HG03571 (cell line): ENCODE results near the gene CUL4A.

ENCODE experiments used
- ATAC-seq: cut with Tn5 transposase; IDR thresholded peaks from one replicate; pipeline ENCODE4 v1.9.1; 2021; ENCODE audit not compliant: unreplicated experiment

CUL4A gene

GRCh38 chr13:113179374-113180230 is 29.8 kb upstream of the CUL4A start:
- ATAC-seq = no peak

- ATAC-seq = no peak
These were observed 27.4 kb upstream of the CUL4A start for GRCh38 chr13:113182046-113182445.

GRCh38 chr13:113183450-113184129 is 25.8 kb upstream of the CUL4A start:
- ATAC-seq = no peak

GRCh38 chr13:113184568-113185440 is 24.6 kb upstream of the CUL4A start:
- ATAC-seq = no peak

GRCh38 chr13:113186061-113186900 is 23.1 kb upstream of the CUL4A start:
- peak; percentile 89 for ATAC-seq

GRCh38 chr13:113187263-113187669 is 22.1 kb upstream of the CUL4A start:
- ATAC-seq = no peak

GRCh38 chr13:113187883-113188665 is 21.3 kb upstream of the CUL4A start:
- no peak for ATAC-seq

GRCh38 chr13:113190181-113190580 is 19.2 kb upstream of the CUL4A start:
- ATAC-seq = no peak

- no peak for ATAC-seq
These were observed 17.1 kb upstream of the CUL4A start for GRCh38 chr13:113192279-113192678.

GRCh38 chr13:113192902-113193301 is 16.5 kb upstream of the CUL4A start:
- ATAC-seq = no peak

- no peak for ATAC-seq
These were observed 14.1 kb upstream of the CUL4A start for GRCh38 chr13:113195360-113195759.

GRCh38 chr13:113196970-113197737 is 12.3 kb upstream of the CUL4A start:
- no peak for ATAC-seq

- no peak for ATAC-seq
These were observed 7.6 kb upstream of the CUL4A start for GRCh38 chr13:113201815-113202214.

- ATAC-seq = no peak
These were observed 6.5 kb upstream of the CUL4A start for GRCh38 chr13:113202912-113203311.

- ATAC-seq = no peak
These were observed 5.7 kb upstream of the CUL4A start for GRCh38 chr13:113203507-113204377.

- ATAC-seq = no peak
These were observed 5.1 kb upstream of the CUL4A start for GRCh38 chr13:113204378-113204734.

- no peak for ATAC-seq
These were observed 3.9 kb upstream of the CUL4A start for GRCh38 chr13:113205428-113205931.

GRCh38 chr13:113207460-113207859 is 2.0 kb upstream of the CUL4A start:
- no peak for ATAC-seq
